GM18498 (cell line): ENCODE measurements around the gene FARP1.
"Not testable (repeated sequence)": the region's sequence is repeated elsewhere in the genome, so short reads cannot be mapped to it uniquely, and the experiment has no call there.

ENCODE experiments used
- ATAC-seq: cut with Tn5 transposase; IDR thresholded peaks from one replicate; pipeline ENCODE4 v1.9.1; 2021; ENCODE audit warnings: mild to moderate bottlenecking, moderate library complexity; ENCODE audit not compliant: unreplicated experiment

Gene FARP1

DNA sequence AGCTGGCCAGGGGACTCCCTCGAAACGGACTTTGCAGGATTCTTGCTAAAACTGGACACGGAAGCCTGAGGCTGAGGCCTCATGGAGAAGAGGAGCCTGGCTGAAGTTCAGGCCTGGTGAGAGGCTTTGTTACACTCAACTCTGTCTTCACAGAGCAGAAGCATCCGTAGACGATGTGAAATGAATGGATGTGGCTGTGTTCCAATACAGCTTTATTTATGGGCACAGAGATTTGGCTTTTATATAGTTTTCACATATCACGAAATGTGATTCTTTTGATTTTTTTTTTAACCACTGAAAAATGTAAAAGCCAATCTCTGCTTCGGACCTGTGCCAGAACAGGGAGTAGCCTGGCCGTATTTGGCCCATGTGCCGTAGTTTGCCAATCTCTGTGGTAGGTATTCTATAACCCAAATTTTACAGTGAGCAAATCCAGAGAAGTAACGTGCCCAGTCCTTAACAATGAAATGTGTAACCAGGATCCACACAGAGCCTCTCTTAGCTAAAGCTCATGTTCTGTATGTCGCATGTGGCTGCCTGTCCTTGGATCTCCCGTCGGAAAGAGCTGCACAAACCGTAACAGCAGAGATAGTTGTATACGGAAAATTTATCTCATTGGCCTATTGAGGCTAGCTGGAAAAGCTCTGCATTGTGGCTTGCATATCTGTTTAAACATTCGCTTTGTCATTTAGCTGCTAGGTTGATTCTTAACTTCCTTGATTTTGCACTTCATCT lies 205.7 kb downstream of the FARP1 start:
- no peak for ATAC-seq

DNA sequence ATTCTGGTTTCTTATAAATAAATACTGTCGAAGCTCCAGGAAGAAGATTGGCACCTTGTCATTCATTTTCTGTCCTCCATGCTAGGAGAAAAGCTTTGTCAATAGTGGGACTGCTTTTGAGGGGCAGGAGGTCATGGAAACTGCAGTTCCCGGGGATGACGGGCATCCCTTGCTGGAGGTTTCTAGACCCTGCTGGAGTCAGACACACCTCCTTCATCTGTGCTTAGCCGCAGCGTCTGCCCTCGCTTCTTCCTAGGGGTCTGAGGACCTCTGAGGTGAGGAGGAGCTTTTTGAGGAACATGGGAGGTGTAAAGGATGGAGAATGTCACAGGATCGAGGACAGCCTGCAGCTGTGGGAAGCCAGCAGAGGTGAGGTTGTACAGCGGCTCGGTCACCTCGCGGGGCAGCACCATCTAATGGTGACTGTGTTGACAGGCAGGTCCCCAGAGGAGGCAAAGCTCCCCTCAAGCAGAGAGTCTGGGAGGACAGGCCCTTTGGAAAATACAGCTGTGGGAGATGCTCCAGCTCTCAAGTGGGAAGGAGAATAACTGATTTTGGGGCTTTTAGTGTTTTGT lies 206.9 kb downstream of the FARP1 start:
- ATAC-seq, result no peak

DNA sequence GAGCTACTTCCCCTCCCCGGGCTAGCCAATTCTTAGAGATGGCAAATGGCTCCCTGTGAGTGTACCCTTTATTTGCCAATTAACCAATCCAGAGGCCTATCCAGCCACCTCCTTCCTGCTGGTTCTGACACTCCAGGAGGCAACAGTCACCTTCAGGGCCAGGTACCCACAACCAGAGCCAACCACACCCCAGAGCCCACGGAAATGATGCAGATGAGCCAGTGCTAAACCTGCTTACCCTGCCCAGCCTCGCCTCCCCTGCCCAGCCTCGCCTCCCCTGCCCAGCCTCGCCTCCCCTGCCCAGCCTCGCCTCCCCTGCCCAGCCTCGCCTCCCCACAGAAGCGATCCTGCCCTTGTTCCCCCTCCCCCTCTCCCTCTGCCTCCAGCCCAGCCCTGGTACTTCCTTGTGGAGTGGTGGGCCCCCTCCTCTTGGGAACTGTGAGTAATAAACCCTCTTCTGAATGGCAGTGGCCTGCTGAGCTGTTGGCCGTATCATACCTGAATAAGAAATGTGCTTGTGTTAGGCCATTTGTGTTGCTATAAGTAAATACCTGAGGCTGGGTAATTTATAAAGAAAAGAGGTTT lies 207.9 kb downstream of the FARP1 start:
- no peak for ATAC-seq

DNA sequence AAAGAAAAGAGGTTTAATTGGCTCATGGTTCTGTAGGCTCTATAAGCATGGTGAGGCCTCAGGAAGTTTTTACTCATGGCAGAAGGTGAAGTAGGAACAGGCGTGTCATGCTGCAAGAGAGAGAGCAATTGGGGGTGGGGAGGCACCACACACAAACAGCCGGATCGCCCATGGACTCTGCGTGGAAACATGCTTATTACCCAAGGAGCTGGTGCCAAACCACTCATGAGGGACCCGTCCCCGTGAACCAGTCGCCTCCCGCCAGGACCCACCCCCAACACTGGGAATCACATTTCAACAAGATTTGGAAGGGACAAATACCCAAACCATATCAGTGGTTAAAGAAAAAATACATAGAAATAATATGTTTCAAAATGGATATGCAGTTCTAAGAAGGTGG lies 208.7 kb downstream of the FARP1 start:
- ATAC-seq, result no peak

DNA sequence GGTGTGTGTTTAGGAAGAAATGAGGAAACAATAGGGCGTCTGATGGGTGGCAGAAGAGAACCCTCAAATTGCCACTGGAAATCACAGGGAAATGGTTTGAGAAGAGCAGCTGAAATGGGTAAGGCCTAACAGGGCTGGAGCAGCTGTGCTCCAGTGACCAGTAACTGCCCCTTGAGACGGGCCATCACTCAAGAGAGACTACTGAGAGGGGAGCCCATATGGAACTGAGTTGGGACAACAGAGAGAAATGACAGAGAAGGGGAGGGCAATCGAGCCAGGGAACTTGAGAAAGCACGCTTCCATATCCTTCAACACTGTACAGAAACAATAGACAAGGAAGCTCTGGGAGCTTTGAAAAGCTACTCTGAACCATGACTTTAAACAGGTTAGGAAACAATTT lies 209.3 kb downstream of the FARP1 start:
- no peak for ATAC-seq

DNA sequence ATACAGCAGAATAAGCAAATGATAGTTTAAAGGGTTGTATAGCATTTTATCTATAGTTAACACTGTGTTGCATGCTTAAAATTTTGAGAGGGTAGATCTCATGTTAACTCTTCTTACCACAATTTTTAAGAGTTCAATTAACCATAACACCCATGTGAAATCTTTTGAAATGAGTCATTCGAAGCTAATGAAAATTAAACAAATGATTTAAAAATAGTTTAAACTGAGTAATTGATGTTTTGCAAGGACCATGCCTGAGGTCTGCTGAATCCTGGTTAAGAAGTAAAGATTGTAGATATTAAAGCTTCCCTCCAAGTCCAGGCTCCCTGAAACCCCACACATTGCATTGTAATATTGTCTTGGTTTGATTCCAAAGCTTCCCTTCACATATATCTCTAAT lies 210.9 kb downstream of the FARP1 start:
- ATAC-seq, result no peak

DNA sequence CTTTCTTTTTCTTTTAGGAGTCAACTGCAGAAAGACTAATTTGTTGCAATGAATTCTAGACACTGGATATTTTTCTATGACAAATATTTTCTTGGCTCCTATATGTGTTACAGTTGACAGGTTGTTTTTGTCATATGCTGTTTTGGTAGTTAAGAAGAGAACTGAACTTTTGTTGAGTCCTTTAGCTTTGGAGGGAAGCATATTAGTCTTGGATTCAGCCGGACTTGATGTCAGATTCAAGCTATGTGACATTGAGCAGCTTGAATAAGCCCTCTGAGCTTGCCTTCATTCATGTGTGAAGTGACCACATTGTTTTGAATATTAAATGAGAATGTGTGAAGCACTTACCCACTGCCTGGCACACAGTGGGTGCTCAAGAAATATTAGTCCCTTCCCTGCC lies 216.0 kb downstream of the FARP1 start:
- ATAC-seq, result no peak

DNA sequence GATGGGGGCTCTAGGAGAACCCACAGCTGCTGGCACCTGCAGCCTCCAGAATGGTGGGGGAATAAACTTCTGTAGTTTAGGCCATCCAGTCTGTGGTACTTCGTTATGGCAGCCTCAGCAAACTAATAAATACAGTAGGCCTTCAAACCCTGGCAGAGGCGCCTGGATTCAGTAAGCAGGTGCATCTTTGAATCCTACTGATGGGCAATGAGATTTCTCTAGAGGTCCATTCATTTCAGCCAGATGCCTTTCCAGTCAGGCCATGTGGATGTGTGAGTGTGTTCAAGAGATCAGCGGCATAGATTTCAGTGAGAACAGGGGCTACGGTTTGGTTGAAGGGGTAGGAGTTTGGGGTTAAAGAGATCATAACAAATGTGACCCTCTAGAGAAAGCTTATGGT lies 217.7 kb downstream of the FARP1 start:
- ATAC-seq, result no peak

DNA sequence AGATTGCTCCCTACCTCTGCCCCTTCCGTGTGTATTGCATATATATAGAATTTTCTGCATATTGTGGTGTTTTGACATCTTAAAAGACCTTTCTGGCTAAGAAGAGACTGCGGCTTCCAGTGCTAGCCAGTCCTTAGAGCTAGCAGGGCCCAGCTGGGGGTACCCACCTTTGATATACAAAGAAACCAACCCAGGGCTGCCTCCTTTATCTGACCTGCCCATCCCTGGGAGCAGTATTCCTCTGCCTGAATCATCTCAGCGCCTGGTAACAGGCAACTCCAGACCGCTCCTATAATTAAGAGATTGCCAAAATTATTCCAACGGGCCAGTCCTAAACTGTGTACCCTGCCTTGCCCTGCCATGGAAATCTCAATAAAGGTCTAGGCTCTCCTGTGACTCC lies 220.4 kb downstream of the FARP1 start:
- ATAC-seq, result no peak

DNA sequence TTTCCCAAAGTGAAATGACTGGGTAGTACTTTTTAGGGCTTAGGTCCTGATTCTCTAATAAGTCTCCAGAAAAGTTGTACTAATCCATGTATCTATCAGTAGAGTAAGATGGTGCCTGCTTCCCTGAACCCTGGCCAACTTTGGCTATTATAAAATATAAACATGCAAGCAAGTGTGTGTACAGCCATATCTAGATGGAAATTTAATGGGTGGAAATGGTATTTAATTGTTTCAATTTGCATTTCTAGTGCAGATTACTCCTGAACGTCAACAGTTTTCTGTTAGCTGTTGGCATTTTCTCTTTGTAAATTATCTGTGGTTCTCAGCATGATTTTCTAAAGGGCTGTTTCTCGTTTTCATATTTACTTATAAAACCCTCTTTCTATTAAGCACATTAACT lies 221.3 kb downstream of the FARP1 start:
- ATAC-seq, result no peak

DNA sequence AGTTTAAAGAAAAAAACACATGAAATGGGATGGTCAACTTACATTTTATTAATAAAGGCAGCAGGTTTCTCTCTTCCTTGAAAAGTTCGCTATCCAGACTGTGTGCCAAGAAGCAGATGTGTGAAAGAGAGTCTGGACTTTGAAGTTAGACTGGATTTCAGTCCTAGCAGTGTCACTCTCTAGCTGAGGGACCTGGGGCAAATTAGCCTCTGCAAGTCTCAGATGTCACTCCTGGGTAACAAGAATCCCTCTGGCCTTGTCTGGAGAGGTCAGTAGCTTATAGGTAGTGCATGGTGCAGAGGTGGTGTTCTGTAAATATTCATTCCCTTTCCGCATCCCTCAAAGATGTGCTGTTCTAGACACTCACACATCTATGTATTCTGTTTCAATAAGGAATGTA lies 221.8 kb downstream of the FARP1 start:
- no peak for ATAC-seq

DNA sequence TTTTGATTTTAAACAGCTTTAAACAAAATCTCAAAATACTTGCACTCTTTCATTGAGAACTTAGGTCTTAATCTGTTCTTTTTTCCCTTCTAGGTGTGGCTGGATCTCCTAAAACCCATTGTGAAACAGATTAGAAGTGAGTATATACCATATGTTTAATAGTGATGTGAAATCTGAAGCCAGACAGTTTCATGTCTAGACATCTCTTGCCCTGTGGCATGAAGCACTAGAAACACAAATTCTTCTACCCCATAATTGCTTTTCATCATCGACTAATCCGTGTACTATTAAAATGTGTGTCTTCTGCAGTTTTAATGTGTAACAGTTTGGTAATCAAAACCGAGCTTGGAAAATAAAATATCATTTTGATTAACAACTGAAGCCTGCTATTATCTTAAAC lies 222.4 kb downstream of the FARP1 start:
- no peak for ATAC-seq

DNA sequence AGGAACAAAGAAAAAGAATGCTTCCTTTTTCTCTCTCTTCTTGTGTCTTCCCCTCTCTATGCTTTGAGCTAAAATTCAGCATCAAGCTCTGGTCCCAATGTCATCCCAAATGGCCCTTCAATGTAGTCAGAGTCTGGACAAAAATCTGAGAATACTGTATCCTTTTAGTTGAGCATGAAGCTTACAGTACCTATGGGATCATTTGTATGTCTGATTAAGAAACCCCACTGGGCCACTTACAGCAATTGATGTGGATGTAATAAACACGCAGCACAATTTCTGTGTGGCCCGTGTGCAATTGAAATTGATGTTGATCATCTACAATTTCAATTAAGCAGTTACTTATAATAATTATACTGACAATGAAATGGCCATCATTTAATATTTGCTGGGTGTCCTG lies 223.1 kb downstream of the FARP1 start:
- ATAC-seq, result no peak

DNA sequence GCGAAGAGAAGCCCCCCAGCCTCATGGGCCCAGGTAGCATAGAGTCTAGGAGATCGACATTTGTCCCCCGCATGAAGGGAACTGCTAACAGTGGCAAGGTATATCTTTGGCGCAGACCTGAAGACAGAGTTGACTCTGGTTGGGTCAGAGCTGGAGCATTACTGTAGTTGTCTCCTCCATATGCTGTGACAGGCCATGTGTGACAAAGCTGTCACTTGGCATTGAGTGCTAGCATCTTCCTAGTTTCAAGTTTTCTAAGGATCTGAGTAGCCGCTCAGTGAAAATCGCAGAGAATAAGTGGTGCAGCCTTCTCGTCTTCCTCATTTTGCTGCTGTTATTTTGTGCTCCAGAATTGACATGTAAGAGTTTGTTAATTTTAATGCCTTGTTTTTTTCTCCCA lies 223.5 kb downstream of the FARP1 start:
- ATAC-seq, result no peak

DNA sequence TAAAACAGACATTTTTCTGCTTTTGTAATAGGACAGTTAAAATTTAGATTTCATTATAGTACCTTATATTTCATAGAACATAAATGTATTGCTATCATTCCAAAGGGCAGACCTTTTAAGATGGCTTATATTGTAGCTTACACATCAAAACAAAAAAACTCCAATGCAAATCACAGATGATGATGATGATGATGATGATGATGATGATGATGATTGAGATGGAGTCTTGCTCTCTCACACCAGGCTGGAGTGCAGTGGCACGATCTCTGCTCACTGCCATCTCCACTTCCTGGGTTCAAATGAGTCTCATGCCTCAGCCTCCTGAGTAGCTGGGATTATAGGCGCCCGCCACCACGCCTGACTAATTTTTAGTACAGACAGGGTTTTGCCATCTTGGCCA lies 224.1 kb downstream of the FARP1 start:
- ATAC-seq, result no peak

DNA sequence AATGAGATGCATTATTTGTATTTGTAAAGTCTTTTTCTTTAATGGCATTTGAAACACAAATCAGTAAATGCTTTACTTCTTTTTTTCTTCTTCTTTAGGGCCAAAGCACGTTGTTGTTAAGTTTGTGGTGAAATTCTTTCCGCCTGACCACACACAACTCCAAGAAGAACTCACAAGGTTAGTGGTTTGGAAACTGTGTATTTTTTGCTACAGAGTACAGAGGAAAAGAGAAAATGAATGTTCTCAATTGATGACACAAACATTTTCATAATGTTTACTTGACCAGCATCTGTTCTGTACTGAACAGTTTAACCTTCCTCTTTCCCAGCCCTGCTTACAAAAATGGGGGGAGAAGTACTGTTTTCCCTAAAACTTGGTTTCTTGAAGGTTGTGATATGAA lies 225.1 kb downstream of the FARP1 start:
- ATAC-seq, result no peak

DNA sequence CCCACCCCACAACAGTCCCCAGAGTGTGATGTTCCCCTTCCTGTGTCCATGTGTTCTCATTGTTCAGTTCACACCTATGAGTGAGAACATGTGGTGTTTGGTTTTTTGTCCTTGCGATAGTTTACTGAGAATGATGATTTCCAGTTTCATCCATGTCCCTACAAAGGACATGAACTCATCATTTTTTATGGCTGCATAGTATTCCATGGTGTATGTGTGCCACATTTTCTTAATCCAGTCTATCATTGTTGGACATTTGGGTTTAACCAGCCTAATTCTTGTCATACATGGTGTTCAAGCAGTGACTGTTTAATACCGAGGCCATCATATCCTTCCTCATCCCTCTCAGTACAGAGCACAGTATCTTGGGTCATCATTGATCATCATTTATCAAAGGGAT lies 226.6 kb downstream of the FARP1 start:
- not testable (repeated sequence) for ATAC-seq

DNA sequence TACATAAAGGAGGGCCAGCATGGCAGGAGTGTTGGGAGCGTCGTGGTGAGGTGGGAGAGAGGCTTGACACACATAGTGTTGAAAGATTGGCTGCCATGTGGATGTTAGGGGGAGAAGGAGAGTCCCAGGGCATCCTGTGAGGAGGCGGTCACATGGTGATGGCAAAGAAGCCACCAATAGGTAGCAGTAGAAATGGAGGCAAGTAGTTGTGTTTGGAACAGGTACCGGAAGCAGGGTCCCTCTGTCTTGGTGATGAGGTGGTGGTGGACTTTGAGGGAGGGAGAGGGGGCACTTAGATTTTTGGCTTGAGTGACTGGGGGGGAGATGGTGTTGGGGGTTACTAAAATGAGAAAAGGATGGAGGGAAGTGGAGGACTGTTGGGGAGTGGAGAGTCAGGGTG lies 227.4 kb downstream of the FARP1 start:
- ATAC-seq, result no peak

DNA sequence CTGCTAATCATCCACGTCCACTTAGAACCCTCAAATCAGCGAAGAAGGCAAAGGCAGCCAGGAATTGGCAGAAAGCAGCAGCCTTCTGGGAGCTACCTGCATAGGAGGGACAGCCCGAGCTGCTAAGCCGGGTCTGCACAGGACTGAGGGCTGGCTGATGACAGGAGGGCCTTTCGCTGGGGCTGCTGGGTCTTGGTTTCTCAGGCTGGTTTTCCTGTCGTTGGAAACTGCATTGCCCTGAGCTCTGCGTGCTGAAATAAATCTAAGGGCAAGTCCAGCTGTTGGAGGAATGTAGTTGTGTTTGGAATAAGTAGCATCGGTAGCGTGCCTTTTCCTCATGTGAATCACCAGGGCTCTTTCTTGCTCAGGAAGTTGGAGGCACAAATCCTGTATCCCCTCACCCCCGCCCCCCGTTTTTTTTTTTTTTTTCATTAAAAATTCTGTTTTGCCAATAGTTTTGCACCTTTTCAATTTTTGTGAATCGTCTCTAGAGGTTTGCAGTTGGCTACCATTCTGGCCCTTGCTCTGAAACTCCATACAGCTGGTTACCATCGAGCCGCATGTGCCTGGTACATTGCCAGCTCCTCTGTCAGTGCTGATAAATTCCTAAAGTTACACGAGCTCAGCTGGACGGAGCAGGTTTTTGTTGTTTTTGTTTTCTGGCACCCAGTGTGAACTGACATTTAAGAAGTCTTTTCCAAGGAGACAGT lies 228.1 kb downstream of the FARP1 start:
- ATAC-seq, result no peak

DNA sequence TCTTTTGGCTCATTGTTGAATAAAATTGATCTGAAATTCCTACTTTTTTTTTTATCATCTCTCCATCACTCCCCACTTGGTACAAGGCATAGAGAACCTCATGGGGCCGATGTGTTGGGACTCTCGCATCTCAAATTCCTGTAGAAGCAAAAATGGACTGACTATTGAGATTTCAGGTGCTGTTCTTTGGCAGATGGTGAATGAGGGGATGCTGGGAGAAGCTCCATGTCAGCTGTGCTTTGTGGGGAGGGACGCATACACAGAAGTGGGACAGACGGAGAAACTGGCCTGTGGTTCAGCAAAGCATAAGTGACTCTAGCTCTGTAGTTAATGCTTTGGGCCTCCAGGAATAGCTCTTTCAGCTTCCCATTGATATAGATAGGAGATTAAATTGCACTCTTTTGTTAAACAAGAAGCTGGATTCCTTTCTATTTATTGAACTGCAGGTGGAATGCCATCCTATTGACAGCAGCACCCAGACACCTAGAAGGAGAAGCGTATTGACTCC lies 228.7 kb downstream of the FARP1 start:
- ATAC-seq, result no peak

DNA sequence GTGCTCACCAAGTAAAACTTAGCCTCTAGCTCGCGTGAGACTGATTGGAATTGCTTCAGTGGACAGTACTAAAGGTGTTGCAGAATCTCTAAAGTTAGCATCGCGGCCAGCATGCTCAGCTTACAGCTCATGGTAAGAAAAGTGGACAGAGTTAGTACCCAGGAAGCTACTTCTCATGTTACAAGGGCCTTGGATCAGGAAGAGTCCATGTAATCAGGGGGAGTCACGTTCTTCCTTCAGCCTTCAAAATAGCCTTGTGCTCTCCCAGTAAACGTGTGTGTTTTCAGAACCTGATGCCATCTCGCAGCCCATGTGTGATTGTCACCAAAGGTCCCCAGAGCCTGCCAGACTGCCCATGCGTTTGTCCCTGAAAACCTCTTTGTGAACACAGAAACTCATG lies 230.0 kb downstream of the FARP1 start:
- no peak for ATAC-seq

DNA sequence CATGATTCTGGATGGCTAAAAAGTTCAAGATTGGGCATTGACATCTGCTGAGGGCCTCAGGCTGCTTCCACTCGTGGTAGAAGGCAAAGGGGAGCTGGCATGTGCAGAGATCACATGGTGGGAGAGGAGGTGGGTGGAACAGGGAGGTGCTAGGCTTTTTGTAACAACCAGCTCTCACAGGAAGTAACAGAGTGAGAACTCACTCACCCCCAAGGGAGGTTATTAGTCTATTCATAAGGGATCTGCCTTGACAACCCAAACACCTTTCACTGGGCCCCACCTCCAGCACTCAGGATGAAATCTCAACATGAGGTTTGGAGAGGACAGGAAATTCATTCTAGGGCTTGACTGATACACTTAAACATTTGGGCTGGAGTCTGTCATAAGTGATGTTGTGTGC lies 231.9 kb downstream of the FARP1 start:
- ATAC-seq, result no peak
